C4-2B (cell line): Measurements from ENCODE around the gene SCN2B.

Experiments
- ZFX ChIP-seq: fragments of 450-650 bp; IDR thresholded peaks from 2 replicates; pipeline ENCODE4 v1.6.1; 2017
- TF ChIP-seq, protein P1 (sequence below): fragments of 450-650 bp; conservative IDR thresholded peaks from 2 replicates; pipeline ENCODE4 v1.5.1; 2017; ENCODE audit warnings: mild to moderate bottlenecking

- TF ChIP-seq, protein P1, sequence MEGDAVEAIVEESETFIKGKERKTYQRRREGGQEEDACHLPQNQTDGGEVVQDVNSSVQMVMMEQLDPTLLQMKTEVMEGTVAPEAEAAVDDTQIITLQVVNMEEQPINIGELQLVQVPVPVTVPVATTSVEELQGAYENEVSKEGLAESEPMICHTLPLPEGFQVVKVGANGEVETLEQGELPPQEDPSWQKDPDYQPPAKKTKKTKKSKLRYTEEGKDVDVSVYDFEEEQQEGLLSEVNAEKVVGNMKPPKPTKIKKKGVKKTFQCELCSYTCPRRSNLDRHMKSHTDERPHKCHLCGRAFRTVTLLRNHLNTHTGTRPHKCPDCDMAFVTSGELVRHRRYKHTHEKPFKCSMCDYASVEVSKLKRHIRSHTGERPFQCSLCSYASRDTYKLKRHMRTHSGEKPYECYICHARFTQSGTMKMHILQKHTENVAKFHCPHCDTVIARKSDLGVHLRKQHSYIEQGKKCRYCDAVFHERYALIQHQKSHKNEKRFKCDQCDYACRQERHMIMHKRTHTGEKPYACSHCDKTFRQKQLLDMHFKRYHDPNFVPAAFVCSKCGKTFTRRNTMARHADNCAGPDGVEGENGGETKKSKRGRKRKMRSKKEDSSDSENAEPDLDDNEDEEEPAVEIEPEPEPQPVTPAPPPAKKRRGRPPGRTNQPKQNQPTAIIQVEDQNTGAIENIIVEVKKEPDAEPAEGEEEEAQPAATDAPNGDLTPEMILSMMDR: no peak
- TF ChIP-seq ZFX: no peak
Observed at GRCh38 chr11:118115048-118115447, 61.4 kb downstream of the SCN2B start.
